Lower lobe of right lung (tissue), 2 donors: ENCODE results near the gene HERPUD1. TPM values are rescaled to one million over a fixed set of nuclear protein-coding genes. Genes with fewer than 3 reads are reported as not detected.

Experiments
- ATAC-seq, 2 donors: fragments of 200-7000 bp; cut with Tn5 transposase; one replicate each; pipeline ENCODE4 v1.9.1; 2020 to 2022; ENCODE audit warnings: mild to moderate bottlenecking in 2 of 2, moderate library complexity in 2 of 2
- DNase-seq: peaks from one replicate; pipeline ENCODE4 v3.0.0-alpha.2; 2020
- H3K27ac ChIP-seq: fragments of 200-600 bp; one replicate; pipeline ENCODE4 v1.8.0; 2022
- H3K27me3 ChIP-seq: fragments of 200-600 bp; one replicate; pipeline ENCODE4 v1.8.0; 2022; ENCODE audit warnings: low read depth
- H3K36me3 ChIP-seq: fragments of 200-600 bp; one replicate; pipeline ENCODE4 v1.8.0; 2022; ENCODE audit warnings: mild to moderate bottlenecking
- H3K4me1 ChIP-seq: fragments of 200-600 bp; one replicate; pipeline ENCODE4 v1.8.0; 2022
- H3K4me3 ChIP-seq: fragments of 200-600 bp; one replicate; pipeline ENCODE4 v1.8.0; 2022; ENCODE audit warnings: mild to moderate bottlenecking
- H3K9me3 ChIP-seq: fragments of 200-600 bp; one replicate; pipeline ENCODE4 v1.8.0; 2022
- CTCF ChIP-seq: fragments of 200-600 bp; IDR thresholded peaks from one replicate; pipeline ENCODE4 v1.8.0; 2022; ENCODE audit warnings: antibody characterized with exemption, mild to moderate bottlenecking
- intact Hi-C: fragments of 100-400 bp; cut with DNase I; formaldehyde crosslinking; loops from one replicate; pipeline ENCODE4 v1.11.0; 2022
- total RNA-seq: library from RNA; stranded (reverse); fragmentation: NEBNext Ultra II Directional; extraction: Animal tissue kit (Norgen Biotek cat#: 25700); gene quantifications from one replicate; pipeline ENCODE4 v1.2.1, GENCODE V29; 2021
- donor health status: DM: no; HTN: yes; CAD: no; lungs with severe emphysema.

HERPUD1 gene
- total RNA-seq, 1 donor from 2014 or later, result 174 TPM

DNA sequence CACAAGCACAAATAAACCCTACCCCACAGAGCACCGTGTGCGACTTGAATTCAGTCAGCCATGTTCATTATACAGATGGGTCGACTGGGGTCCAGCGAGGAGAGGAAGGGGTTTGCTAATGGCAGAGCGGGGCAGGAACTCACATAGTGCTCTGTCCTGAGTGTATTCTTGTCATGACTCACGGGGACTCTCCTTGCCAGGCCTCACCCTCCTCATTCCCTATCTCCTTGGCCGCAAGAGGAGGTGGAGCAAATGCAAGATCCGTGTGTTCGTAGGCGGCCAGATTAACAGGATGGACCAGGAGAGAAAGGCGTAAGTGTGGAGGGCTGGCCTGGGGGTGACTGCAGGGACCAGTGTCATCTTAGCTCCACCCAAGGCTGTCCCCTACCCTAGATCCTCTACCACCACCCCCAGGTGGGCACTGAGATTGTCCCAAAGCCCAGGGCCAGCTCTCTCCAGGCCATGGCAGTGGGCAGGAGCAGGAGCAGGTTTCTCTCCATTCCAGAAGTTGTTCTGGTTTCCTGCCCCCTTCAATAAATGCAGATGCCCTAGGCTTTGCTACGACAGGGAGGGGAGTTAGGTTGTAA, 37.5 kb upstream of the HERPUD1 start:
- DNase-seq, result no peak
- TF ChIP-seq CTCF, result no peak

DNA sequence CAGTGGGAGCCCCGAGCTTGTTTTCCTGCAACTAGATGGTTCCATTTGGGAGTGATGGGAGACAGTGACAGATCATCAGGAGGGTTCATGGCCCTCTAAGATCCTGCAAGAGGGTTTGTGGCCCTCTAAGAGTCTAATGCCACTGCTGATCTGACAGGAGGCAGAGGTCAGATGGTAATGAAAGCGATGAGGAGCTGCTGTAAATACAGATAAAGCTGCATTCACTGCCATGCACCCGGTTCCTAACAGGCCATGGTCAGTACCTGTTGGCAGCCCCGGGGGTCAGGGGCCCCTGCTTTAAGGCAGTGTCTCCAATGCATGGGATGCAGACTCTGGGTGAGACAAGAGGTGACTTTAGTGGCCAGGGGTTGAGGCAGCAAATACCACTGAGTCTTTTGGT, 36.1 kb upstream of the HERPUD1 start:
- Histone ChIP-seq H3K4me1 (no peaks in the 10 kb centered on the region), H3K4me3 (no peak overlapping the region), H3K27ac (no peak overlapping the region), H3K9me3 (no peaks in the 10 kb centered on the region), H3K27me3 (no peaks in the 10 kb centered on the region), H3K36me3 (no peaks in the 10 kb centered on the region)
- no peak for ATAC-seq
- intact Hi-C loops, result no loop called here
- no peak for TF ChIP-seq CTCF
- no peak for DNase-seq

More for the DNA sequence above, 37.5 kb upstream of the HERPUD1 start:
- no peak overlapping the region for H3K27ac ChIP-seq
- no peaks in the 10 kb centered on the region for H3K27me3 ChIP-seq
- intact Hi-C loops, result no loop called here
- no peaks in the 10 kb centered on the region for H3K4me1 ChIP-seq
- no peaks in the 10 kb centered on the region for H3K36me3 ChIP-seq
- H3K4me3 ChIP-seq, result no peak overlapping the region
- H3K9me3 ChIP-seq, result no peaks in the 10 kb centered on the region
- no peak for ATAC-seq

DNA sequence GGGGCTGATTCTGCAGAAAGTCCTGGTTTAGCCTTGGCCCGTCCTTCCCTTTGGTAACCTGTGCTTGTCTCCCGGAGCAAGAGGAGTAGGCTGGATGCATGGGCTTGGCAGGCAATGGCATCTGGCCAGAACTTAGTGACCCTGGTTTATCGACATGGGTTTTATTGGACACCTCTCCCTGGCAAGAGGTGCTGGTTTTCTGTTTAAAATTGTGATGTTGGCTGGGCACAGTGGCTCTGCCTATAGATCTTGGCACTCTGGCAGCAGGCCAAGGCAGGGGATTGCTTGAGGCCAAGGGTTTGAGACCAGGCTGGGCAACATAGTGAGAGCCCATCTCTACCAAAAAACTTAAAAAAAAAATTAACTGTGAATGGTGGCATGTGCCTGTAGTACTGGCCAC, 35.7 kb upstream of the HERPUD1 start:
- Histone ChIP-seq H3K9me3 (no peaks in the 10 kb centered on the region), H3K27ac (no peak overlapping the region), H3K36me3 (no peaks in the 10 kb centered on the region), H3K4me1 (no peaks in the 10 kb centered on the region), H3K27me3 (no peaks in the 10 kb centered on the region), H3K4me3 (no peak overlapping the region)
- ATAC-seq, result no peak
- TF ChIP-seq CTCF, result no peak
- intact Hi-C loops, result no loop called here
- no peak for DNase-seq

GRCh38 chr16:56897026-56897799, 34.7 kb upstream of the HERPUD1 start:
- DNase-seq, result no peak
- H3K36me3 ChIP-seq, result no peaks in the 10 kb centered on the region
- H3K4me3 ChIP-seq, result no peak overlapping the region
- no peaks in the 10 kb centered on the region for H3K9me3 ChIP-seq
- intact Hi-C loops, result no loop called here
- ATAC-seq, result no peak
- H3K4me1 ChIP-seq, result no peaks in the 10 kb centered on the region
- no peak for TF ChIP-seq CTCF
- H3K27ac ChIP-seq, result no peak overlapping the region
- no peaks in the 10 kb centered on the region for H3K27me3 ChIP-seq

DNA sequence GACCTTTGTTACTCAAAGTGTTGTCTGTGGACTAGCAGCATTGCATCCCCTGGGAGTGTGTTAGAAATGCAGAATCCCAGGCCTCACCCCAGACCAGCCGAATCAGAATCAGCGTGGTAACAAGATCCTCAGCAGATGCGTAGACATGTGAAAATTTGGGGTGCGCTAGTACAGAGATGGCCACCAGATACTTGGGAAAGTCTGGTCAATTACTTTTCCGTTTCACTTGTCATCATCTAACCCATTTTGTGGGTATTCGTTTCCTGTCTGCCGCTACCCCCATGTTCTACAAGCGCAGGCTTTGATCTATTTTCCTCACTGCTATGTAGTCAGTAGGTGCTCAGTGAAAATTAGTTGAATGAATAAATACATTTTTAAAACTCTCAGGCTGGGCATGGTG, 33.1 kb upstream of the HERPUD1 start:
- Histone ChIP-seq H3K27me3 (no peaks in the 10 kb centered on the region), H3K9me3 (no peaks in the 10 kb centered on the region), H3K4me3 (no peak overlapping the region), H3K27ac (no peak overlapping the region), H3K36me3 (no peaks in the 10 kb centered on the region), H3K4me1 (no peaks in the 10 kb centered on the region)
- no peak for DNase-seq
- no peak for TF ChIP-seq CTCF
- intact Hi-C loops, result no loop called here
- no peak for ATAC-seq
